NCI-H1092 (cell line): ENCODE results near the gene DICER1.

ENCODE experiments used
- DNase-seq: peaks from one replicate; lab custom pipeline; 2025; lab: John Stamatoyannopoulos, UW

DICER1 gene

GRCh38 chr14:95077345-95077744, 80.0 kb downstream of the DICER1 start:
- DNase-seq: no peak

- no peak for DNase-seq
Measured at GRCh38 chr14:95075789-95076188, 81.5 kb downstream of the DICER1 start.

GRCh38 chr14:95073947-95074346, 83.4 kb downstream of the DICER1 start:
- no peak for DNase-seq

GRCh38 chr14:95072310-95072905, 84.9 kb downstream of the DICER1 start:
- no peak for DNase-seq

- no peak for DNase-seq
Measured at GRCh38 chr14:95071649-95072280, 85.6 kb downstream of the DICER1 start.

GRCh38 chr14:95070748-95071435, 86.4 kb downstream of the DICER1 start:
- no peak for DNase-seq

- no peak for DNase-seq
Measured at GRCh38 chr14:95069547-95069946, 87.8 kb downstream of the DICER1 start.

- DNase-seq: no peak
Measured at GRCh38 chr14:95069018-95069417, 88.3 kb downstream of the DICER1 start.

- DNase-seq: no peak
Measured at GRCh38 chr14:95068521-95068920, 88.8 kb downstream of the DICER1 start.

GRCh38 chr14:95068080-95068479, 89.2 kb downstream of the DICER1 start:
- no peak for DNase-seq

GRCh38 chr14:95067526-95067925, 89.8 kb downstream of the DICER1 start:
- no peak for DNase-seq

- DNase-seq: no peak
Measured at GRCh38 chr14:95066427-95066986, 90.8 kb downstream of the DICER1 start.

GRCh38 chr14:95065411-95065810, 91.9 kb downstream of the DICER1 start:
- DNase-seq: no peak

- DNase-seq: no peak
Measured at GRCh38 chr14:95064734-95065133, 92.6 kb downstream of the DICER1 start.

GRCh38 chr14:95064256-95064655, 93.1 kb downstream of the DICER1 start:
- no peak for DNase-seq

GRCh38 chr14:95063391-95063790, 93.9 kb downstream of the DICER1 start:
- DNase-seq: no peak

- no peak for DNase-seq
Measured at GRCh38 chr14:95062946-95063345, 94.4 kb downstream of the DICER1 start.

GRCh38 chr14:95062220-95062619, 95.1 kb downstream of the DICER1 start:
- DNase-seq: no peak

GRCh38 chr14:95061317-95062093, 95.8 kb downstream of the DICER1 start:
- DNase-seq: no peak

GRCh38 chr14:95059126-95059525, 98.2 kb downstream of the DICER1 start:
- DNase-seq: no peak

- no peak for DNase-seq
Measured at GRCh38 chr14:95058491-95058890, 98.8 kb downstream of the DICER1 start.

- DNase-seq: no peak
Measured at GRCh38 chr14:95057851-95058250, 99.5 kb downstream of the DICER1 start.
